OCI-LY7 (cell line): ENCODE measurements around the gene BRD2. TPM values are rescaled to one million over a fixed set of nuclear protein-coding genes. Genes with fewer than 3 reads are reported as not detected.

Source experiments
- BruUV-seq: library from RNA; stranded (reverse); fragments of 400-500 nt; replicated peaks from 2 replicates; lab custom pipeline; 2021; lab: Mats Ljungman, UMichigan
- CTCF ChIA-PET: fragments of 300-600 bp; sonication (Branson Sonifier 250); formaldehyde crosslinking; loops from one replicate; lab custom pipeline; 2022; ENCODE audit warnings: antibody characterized with exemption; ENCODE audit not compliant: unreplicated experiment; lab: Charles Lee
- POLR2A ChIA-PET: fragments of 300-600 bp; sonication (Branson Sonifier 250); formaldehyde crosslinking; loops from one replicate; lab custom pipeline; 2022; ENCODE audit warnings: antibody characterized with exemption; lab: Charles Lee
- DNase-seq: peaks from one replicate; pipeline ENCODE4 v3.0.0-alpha.2; 2015; ENCODE audit warnings: low spot score
- H2AFZ ChIP-seq: fragments of 200-600 bp; sonication (generic), shearing (Covaris generic); 2 replicates; pipeline ENCODE4 v1.6.1; 2014; ENCODE audit warnings: mild to moderate bottlenecking, antibody characterized with exemption, low read length, moderate library complexity
- H3K27ac ChIP-seq: fragments of 200-600 bp; sonication (generic); 2 replicates; pipeline ENCODE4 v1.5.1; 2014; ENCODE audit warnings: mixed run types, low read depth, mild to moderate bottlenecking, moderate library complexity, low read length, inconsistent platforms; ENCODE audit not compliant: poor library complexity, severe bottlenecking
- H3K36me3 ChIP-seq: fragments of 200-600 bp; sonication (generic); 2 replicates; pipeline ENCODE4 v1.6.1; 2014; ENCODE audit warnings: mild to moderate bottlenecking, antibody characterized with exemption, low read length, moderate library complexity, mixed read lengths; ENCODE audit not compliant: insufficient read depth
- H3K4me1 ChIP-seq: fragments of 200-600 bp; sonication (generic); 2 replicates; pipeline ENCODE4 v1.5.1; 2014; ENCODE audit warnings: mild to moderate bottlenecking, low read length; ENCODE audit not compliant: insufficient read depth, poor library complexity, severe bottlenecking
- H3K4me2 ChIP-seq: fragments of 200-600 bp; sonication (generic); 2 replicates; pipeline ENCODE4 v1.6.1; 2014; ENCODE audit warnings: mild to moderate bottlenecking, low read length
- H3K4me3 ChIP-seq: fragments of 200-600 bp; sonication (generic); 2 replicates; pipeline ENCODE4 v1.5.1; 2014; ENCODE audit warnings: mild to moderate bottlenecking, low read depth, low read length; ENCODE audit not compliant: poor library complexity, severe bottlenecking
- H3K79me2 ChIP-seq: fragments of 200-600 bp; sonication (generic); 2 replicates; pipeline ENCODE4 v1.6.1; 2016; ENCODE audit warnings: low read depth, mild to moderate bottlenecking, low read length, moderate library complexity, mixed read lengths; ENCODE audit not compliant: insufficient read depth
- H3K9me2 ChIP-seq: fragments of 200-600 bp; sonication (generic); 2 replicates; pipeline ENCODE4 v1.6.1; 2016; ENCODE audit warnings: mild to moderate bottlenecking, low read length, mixed read lengths; ENCODE audit not compliant: insufficient read depth
- H3K9me3 ChIP-seq: fragments of 200-600 bp; sonication (generic); 2 replicates; pipeline ENCODE4 v1.6.1; 2014; ENCODE audit warnings: mild to moderate bottlenecking, mixed run types, low read length, mixed read lengths
- H4K20me1 ChIP-seq: fragments of 200-600 bp; sonication (generic); 2 replicates; pipeline ENCODE4 v1.6.1; 2014; ENCODE audit warnings: mild to moderate bottlenecking, antibody characterized with exemption, low read length, moderate library complexity, mixed read lengths; ENCODE audit not compliant: insufficient read depth
- EZH2phosphoT487 ChIP-seq: fragments of 200-600 bp; sonication (generic); IDR thresholded peaks from 2 replicates; pipeline ENCODE4 v1.6.1; 2018; ENCODE audit warnings: low read depth, borderline replicate concordance, mild to moderate bottlenecking, mixed run types, antibody characterized with exemption, low read length, moderate library complexity, mixed read lengths
- intact Hi-C: fragments of 100-400 bp; cut with micrococcal nuclease; formaldehyde crosslinking; loops from one replicate; pipeline ENCODE4 v1.10.0; 2022; ENCODE audit not compliant: unreplicated experiment
- total RNA-seq, 2 experiments: library from RNA; depleted of rRNA in 1 of 2; stranded (reverse); fragments of >200 nt in 1 of 2; shearing (Covaris generic) in 1 of 2; gene quantifications; 2 replicates each; pipeline ENCODE4 v1.2.3, GENCODE V29; 2014 to 2022
- TF ChIP-seq, protein P1 (sequence below): fragments of 200-600 bp; sonication (generic); conservative IDR thresholded peaks from 2 replicates; pipeline ENCODE4 v1.5.1; 2014; ENCODE audit warnings: mild to moderate bottlenecking, antibody characterized with exemption, low read length, moderate library complexity, mixed read lengths

Gene BRD2
- total RNA-seq, 2 experiments from 2014 or later, result 236 to 326 TPM

DNA sequence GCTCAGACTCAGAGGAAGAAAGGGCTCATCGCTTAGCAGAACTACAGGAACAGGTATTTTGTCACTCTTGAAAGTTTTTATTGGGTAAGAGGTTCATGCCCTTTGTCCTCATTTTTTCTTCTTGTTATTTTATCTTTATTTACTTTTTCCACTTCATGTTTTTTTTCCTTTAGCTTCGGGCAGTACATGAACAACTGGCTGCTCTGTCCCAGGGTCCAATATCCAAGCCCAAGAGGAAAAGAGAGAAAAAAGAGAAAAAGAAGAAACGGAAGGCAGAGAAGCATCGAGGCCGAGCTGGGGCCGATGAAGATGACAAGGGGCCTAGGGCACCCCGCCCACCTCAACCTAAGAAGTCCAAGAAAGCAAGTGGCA is 9.5 kb downstream of the BRD2 start:
- BruUV-seq, result no TSS peak
- Histone ChIP-seq H3K36me3 (peaks cover 100% of the 10 kb centered on the region), H3K4me2 (no peak overlapping the region), H3K4me3 (no peak overlapping the region), H2AFZ (no peak overlapping the region), H3K79me2 (peaks cover 72% of the 10 kb centered on the region), H3K27ac (no peak overlapping the region), H3K4me1 (peaks cover 39% of the 10 kb centered on the region), H3K9me3 (no peaks in the 10 kb centered on the region), H3K9me2 (no peaks in the 10 kb centered on the region), H4K20me1 (peaks cover 44% of the 10 kb centered on the region)
- intact Hi-C loops, result no loop called here
- TF ChIP-seq, protein P1, sequence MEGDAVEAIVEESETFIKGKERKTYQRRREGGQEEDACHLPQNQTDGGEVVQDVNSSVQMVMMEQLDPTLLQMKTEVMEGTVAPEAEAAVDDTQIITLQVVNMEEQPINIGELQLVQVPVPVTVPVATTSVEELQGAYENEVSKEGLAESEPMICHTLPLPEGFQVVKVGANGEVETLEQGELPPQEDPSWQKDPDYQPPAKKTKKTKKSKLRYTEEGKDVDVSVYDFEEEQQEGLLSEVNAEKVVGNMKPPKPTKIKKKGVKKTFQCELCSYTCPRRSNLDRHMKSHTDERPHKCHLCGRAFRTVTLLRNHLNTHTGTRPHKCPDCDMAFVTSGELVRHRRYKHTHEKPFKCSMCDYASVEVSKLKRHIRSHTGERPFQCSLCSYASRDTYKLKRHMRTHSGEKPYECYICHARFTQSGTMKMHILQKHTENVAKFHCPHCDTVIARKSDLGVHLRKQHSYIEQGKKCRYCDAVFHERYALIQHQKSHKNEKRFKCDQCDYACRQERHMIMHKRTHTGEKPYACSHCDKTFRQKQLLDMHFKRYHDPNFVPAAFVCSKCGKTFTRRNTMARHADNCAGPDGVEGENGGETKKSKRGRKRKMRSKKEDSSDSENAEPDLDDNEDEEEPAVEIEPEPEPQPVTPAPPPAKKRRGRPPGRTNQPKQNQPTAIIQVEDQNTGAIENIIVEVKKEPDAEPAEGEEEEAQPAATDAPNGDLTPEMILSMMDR, result no peak
- no peak for TF ChIP-seq EZH2phosphoT487
- CTCF ChIA-PET, result no interaction called here
- POLR2A ChIA-PET, result interaction anchor here (0.6 to 0.9 kb wide), 3 partner anchors 14 to 26 kb away, joined by 3 to 8 read pairs (median 3); no protein-coding TSS in a partner anchor
- no peak for DNase-seq

DNA sequence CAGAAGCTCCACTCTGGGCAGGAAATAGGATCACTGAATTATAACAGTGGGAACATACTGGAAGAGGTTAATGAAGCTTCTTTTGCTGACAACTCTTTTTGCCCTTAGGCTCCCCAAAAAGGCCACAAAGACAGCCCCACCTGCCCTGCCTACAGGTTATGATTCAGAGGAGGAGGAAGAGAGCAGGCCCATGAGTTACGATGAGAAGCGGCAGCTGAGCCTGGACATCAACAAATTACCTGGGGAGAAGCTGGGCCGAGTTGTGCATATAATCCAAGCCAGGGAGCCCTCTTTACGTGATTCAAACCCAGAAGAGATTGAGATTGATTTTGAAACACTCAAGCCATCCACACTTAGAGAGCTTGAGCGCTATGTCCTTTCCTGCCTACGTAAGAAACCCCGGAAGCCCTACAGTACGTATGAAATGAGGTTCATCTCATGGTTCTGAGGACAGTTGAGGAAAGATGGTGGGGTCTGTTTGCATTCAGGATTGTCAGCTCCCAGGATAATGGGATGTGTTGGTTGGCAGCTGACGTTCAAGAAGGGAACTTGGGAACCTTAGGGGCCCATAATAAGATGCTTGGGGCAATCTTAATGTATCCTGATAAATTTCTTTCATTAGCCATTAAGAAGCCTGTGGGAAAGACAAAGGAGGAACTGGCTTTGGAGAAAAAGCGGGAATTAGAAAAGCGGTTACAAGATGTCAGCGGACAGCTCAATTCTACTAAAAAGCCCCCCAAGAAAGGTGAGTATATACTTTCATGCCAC is 11.5 kb downstream of the BRD2 start:
- ChIA-PET CTCF (interaction anchor here (0.6 kb wide), 2 partner anchors 9 to 142 kb away, joined by 3 to 5 read pairs; no protein-coding TSS in a partner anchor), POLR2A (interaction anchor here (1.0 to 1.5 kb wide), 2 partner anchors 9 to 134 kb away, joined by 3 to 22 read pairs; no protein-coding TSS in a partner anchor)
- Histone ChIP-seq H3K9me3 (no peaks in the 10 kb centered on the region), H3K4me1 (peaks cover 55% of the 10 kb centered on the region), H3K9me2 (no peaks in the 10 kb centered on the region), H3K27ac (no peak overlapping the region), H3K4me3 (no peak overlapping the region), H2AFZ (no peak overlapping the region), H3K79me2 (peaks cover 52% of the 10 kb centered on the region), H3K4me2 (no peak overlapping the region), H4K20me1 (peaks cover 24% of the 10 kb centered on the region), H3K36me3 (peaks cover 92% of the 10 kb centered on the region)
- no peak for TF ChIP-seq EZH2phosphoT487
- TF ChIP-seq, protein P1, result no peak
- intact Hi-C loops, result no loop called here
- no peak for DNase-seq
- BruUV-seq, result no TSS peak
